MCF 10A (cell line): ENCODE measurements around the gene PNPLA5. TPM values are rescaled to one million over a fixed set of nuclear protein-coding genes. Genes with fewer than 3 reads are reported as not detected.

Experiments
- BruUV-seq: library from RNA; stranded (reverse); fragments of 400-500 nt; replicated peaks from 2 replicates; lab custom pipeline; 2021; lab: Mats Ljungman, UMichigan
- CTCF ChIA-PET: fragments of 300-600 bp; sonication (Branson Sonifier 250); formaldehyde crosslinking; extraction: SDS; loops from one replicate; lab custom pipeline; 2021; ENCODE audit warnings: antibody characterized with exemption, inconsistent platforms; lab: Yijun Ruan, JAX
- POLR2A ChIA-PET: fragments of 300-600, 350-650 bp; sonication (Branson Sonifier 250); formaldehyde crosslinking; extraction: SDS; loops from one replicate; lab custom pipeline; 2020; ENCODE audit warnings: antibody characterized with exemption, inconsistent platforms; lab: Yijun Ruan, JAX
- DNase-seq: peaks from one replicate; pipeline ENCODE4 v3.0.0-alpha.2; 2018; ENCODE audit not compliant: unreplicated experiment
- H3K27ac Mint-ChIP-seq: one replicate; pipeline ENCODE4 v1.8.0; 2022; ENCODE audit warnings: mild to moderate bottlenecking, low read depth, mixed read lengths; ENCODE audit not compliant: unreplicated experiment
- H3K27me3 Mint-ChIP-seq: one replicate; pipeline ENCODE4 v1.8.0; 2022; ENCODE audit warnings: mixed read lengths; ENCODE audit not compliant: insufficient read depth, unreplicated experiment
- H3K36me3 Mint-ChIP-seq: one replicate; pipeline ENCODE4 v1.8.0; 2022; ENCODE audit warnings: mild to moderate bottlenecking, moderate library complexity, mixed read lengths; ENCODE audit not compliant: insufficient read depth, unreplicated experiment
- H3K4me1 Mint-ChIP-seq: one replicate; pipeline ENCODE4 v1.8.0; 2022; ENCODE audit warnings: mixed read lengths; ENCODE audit not compliant: insufficient read depth, unreplicated experiment
- H3K4me3 Mint-ChIP-seq: one replicate; pipeline ENCODE4 v1.8.0; 2022; ENCODE audit warnings: mild to moderate bottlenecking, moderate library complexity, mixed read lengths; ENCODE audit not compliant: unreplicated experiment
- H3K9me3 Mint-ChIP-seq: one replicate; pipeline ENCODE4 v1.8.0; 2022; ENCODE audit warnings: mixed read lengths; ENCODE audit not compliant: unreplicated experiment
- intact Hi-C: fragments of 100-400 bp; cut with micrococcal nuclease; formaldehyde crosslinking; loops from 2 replicates; pipeline ENCODE4 v1.14.1; 2022
- total RNA-seq: library from RNA; stranded (reverse); gene quantifications from 2 replicates; pipeline ENCODE4 v1.2.3, GENCODE V29; 2022
- TF ChIP-seq, protein P1 (sequence below): fragments of 200-600 bp; IDR thresholded peaks from one replicate; pipeline ENCODE4 v1.8.0; 2022; ENCODE audit warnings: antibody characterized with exemption, mild to moderate bottlenecking; ENCODE audit not compliant: unreplicated experiment

Gene PNPLA5
- total RNA-seq, 1 experiment from 2014 or later, result not detected

DNA sequence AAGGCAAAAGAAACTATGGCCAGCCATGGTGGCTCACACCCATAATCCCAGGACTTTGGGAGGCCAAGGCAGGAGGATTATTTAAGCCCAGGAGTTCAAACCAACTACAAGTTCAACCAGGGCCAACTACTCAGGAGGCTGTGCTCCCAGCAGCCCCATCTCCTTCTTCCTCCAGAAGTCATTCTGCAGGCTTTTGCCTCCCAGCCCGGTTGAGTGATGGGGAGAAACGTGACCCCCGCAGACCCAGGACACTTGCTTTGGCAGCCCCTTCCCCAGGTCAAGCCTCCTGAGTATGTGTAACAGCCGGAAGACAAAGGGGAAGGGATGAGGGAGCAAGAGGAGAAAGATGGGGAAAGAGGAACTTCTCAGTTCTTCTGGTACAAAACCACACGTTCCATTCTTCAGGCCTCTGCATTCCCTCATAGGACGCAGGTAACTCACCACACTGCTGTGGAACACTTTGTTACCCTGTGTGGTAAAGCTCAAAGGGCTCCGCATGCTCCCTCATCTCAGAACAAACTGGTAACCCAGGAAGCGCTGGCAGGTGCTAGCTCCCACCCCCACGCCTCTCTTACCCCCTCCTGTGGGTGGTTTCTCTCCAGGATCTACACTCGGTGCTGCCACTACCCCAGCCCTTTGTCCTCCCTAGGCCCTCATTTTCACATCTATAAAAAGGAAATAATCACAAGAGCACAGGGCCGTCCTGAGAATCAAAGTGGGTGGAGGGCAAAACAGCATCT, 33.5 kb downstream of the PNPLA5 start:
- POLR2A ChIA-PET, result no interaction called here
- Mint-ChIP-seq H3K36me3 (no peaks in the 10 kb centered on the region), H3K27me3 (peaks cover 55% of the 10 kb centered on the region), H3K4me1 (no peaks in the 10 kb centered on the region), H3K9me3 (peaks cover 14% of the 10 kb centered on the region), H3K27ac (no peak overlapping the region), H3K4me3 (no peak overlapping the region)
- TF ChIP-seq, protein P1, sequence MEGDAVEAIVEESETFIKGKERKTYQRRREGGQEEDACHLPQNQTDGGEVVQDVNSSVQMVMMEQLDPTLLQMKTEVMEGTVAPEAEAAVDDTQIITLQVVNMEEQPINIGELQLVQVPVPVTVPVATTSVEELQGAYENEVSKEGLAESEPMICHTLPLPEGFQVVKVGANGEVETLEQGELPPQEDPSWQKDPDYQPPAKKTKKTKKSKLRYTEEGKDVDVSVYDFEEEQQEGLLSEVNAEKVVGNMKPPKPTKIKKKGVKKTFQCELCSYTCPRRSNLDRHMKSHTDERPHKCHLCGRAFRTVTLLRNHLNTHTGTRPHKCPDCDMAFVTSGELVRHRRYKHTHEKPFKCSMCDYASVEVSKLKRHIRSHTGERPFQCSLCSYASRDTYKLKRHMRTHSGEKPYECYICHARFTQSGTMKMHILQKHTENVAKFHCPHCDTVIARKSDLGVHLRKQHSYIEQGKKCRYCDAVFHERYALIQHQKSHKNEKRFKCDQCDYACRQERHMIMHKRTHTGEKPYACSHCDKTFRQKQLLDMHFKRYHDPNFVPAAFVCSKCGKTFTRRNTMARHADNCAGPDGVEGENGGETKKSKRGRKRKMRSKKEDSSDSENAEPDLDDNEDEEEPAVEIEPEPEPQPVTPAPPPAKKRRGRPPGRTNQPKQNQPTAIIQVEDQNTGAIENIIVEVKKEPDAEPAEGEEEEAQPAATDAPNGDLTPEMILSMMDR, result no peak
- no peak for DNase-seq
- CTCF ChIA-PET, result no interaction called here
- BruUV-seq, result no TSS peak
- intact Hi-C loops, result no loop called here

GRCh38 chr22:43857367-43857766, 34.4 kb downstream of the PNPLA5 start:
- BruUV-seq, result no TSS peak
- no peaks in the 10 kb centered on the region for H3K36me3 Mint-ChIP-seq
- ChIA-PET CTCF (no interaction called here), POLR2A (no interaction called here)
- intact Hi-C loops, result no loop called here
- H3K9me3 Mint-ChIP-seq, result peaks cover 14% of the 10 kb centered on the region
- H3K27me3 Mint-ChIP-seq, result peaks cover 60% of the 10 kb centered on the region
- no peak for DNase-seq
- no peak overlapping the region for H3K27ac Mint-ChIP-seq
- H3K4me3 Mint-ChIP-seq, result no peak overlapping the region
- no peaks in the 10 kb centered on the region for H3K4me1 Mint-ChIP-seq
- TF ChIP-seq, protein P1, result no peak

DNA sequence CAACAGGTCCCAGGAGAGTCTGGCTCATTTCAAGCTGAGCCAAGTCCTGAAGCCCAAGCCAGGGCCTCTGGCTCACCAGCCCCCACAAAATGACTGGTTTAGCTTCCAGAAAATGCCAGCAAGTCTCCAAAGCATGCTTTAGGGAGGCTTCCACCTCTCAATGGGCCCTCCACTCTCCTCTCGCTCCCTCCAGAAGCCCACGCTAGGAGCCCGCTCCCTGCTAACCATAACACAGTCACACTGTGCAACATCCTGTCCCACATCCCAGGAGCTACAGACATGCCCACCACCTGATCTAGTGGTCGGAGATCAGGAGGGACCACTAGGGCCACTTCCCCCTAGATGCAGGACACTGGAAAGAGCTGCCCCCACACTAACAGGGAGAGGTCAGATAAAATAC, 36.4 kb downstream of the PNPLA5 start:
- ChIA-PET CTCF (interaction anchor here (0.8 kb wide), 1 partner anchor 9 kb away, joined by 4 read pairs; no protein-coding TSS in a partner anchor), POLR2A (no interaction called here)
- no peaks in the 10 kb centered on the region for H3K4me1 Mint-ChIP-seq
- peaks cover 66% of the 10 kb centered on the region for H3K27me3 Mint-ChIP-seq
- DNase-seq, result no peak
- no peak overlapping the region for H3K4me3 Mint-ChIP-seq
- peaks cover 14% of the 10 kb centered on the region for H3K9me3 Mint-ChIP-seq
- H3K27ac Mint-ChIP-seq, result no peak overlapping the region
- BruUV-seq, result no TSS peak
- TF ChIP-seq, protein P1, result no peak
- intact Hi-C loops, result no loop called here
- no peaks in the 10 kb centered on the region for H3K36me3 Mint-ChIP-seq

GRCh38 chr22:43854786-43855271, 37.0 kb downstream of the PNPLA5 start:
- POLR2A ChIA-PET, result no interaction called here
- peaks cover 67% of the 10 kb centered on the region for H3K27me3 Mint-ChIP-seq
- no peak for DNase-seq
- H3K36me3 Mint-ChIP-seq, result no peaks in the 10 kb centered on the region
- H3K9me3 Mint-ChIP-seq, result peaks cover 14% of the 10 kb centered on the region
- H3K27ac Mint-ChIP-seq, result no peak overlapping the region
- intact Hi-C loops, result no loop called here
- CTCF ChIA-PET, result no interaction called here
- BruUV-seq, result no TSS peak
- TF ChIP-seq, protein P1, result no peak
- no peak overlapping the region for H3K4me3 Mint-ChIP-seq
- H3K4me1 Mint-ChIP-seq, result no peaks in the 10 kb centered on the region
